Fibroblast of lung (primary cell): Measurements from ENCODE around the gene NXPE3. TPM values are rescaled to one million over a fixed set of nuclear protein-coding genes. Genes with fewer than 3 reads are reported as not detected.
A peak's percentile ranks its signal among the peaks of the same experiment; 100 is the strongest.

Experiments
- DNase-seq, 2 donors: peaks; one replicate each; pipeline versions ENCODE4 v3.0.0 to v3.0.0-alpha.2; 2010; ENCODE audit warnings: low read depth in 2 of 2
- H2AFZ ChIP-seq: 2 replicates; pipeline ENCODE4 v1.5.1; 2012; ENCODE audit warnings: low read length, control low read depth, inconsistent platforms
- H3K27ac ChIP-seq: 2 replicates; pipeline ENCODE4 v1.5.1; 2011; ENCODE audit warnings: low read length, control low read depth; ENCODE audit not compliant: insufficient read depth
- H3K27me3 ChIP-seq: 2 replicates; pipeline ENCODE4 v1.5.1; 2011; ENCODE audit warnings: mild to moderate bottlenecking, low read length; ENCODE audit not compliant: control insufficient read depth, insufficient read depth
- H3K36me3 ChIP-seq: 2 replicates; pipeline ENCODE4 v1.5.1; 2011; ENCODE audit warnings: low read length; ENCODE audit not compliant: control insufficient read depth, insufficient read depth
- H3K4me1 ChIP-seq: 2 replicates; pipeline ENCODE4 v1.5.1; 2011; ENCODE audit warnings: low read length; ENCODE audit not compliant: control insufficient read depth, insufficient read depth; ENCODE audit errors: extremely low read depth
- H3K4me2 ChIP-seq: 2 replicates; pipeline ENCODE4 v1.5.1; 2011; ENCODE audit warnings: low read length, control low read depth; ENCODE audit not compliant: insufficient read depth; ENCODE audit errors: extremely low read depth
- H3K4me3 ChIP-seq, 4 experiments: fragments of 200-600 bp in 1 of 4; sonication (generic) in 1 of 4; replicated peaks in 1 of 4; 2 replicates each; pipeline ENCODE4 v1.5.1; 2011 to 2016; ENCODE audit warnings: low read length in 4 of 4, low read depth in 3 of 4, mild to moderate bottlenecking in 3 of 4, control low read depth in 2 of 4, inconsistent platforms in 1 of 4, mixed read lengths in 1 of 4; ENCODE audit not compliant: insufficient read depth in 1 of 4; ENCODE audit errors: control extremely low read depth in 1 of 4
- H3K79me2 ChIP-seq: 2 replicates; pipeline ENCODE4 v1.5.1; 2012; ENCODE audit warnings: mild to moderate bottlenecking, low read length, inconsistent platforms; ENCODE audit not compliant: control insufficient read depth, insufficient read depth
- H3K9ac ChIP-seq: 2 replicates; pipeline ENCODE4 v1.5.1; 2011; ENCODE audit warnings: mild to moderate bottlenecking, low read length, control low read depth; ENCODE audit not compliant: insufficient read depth
- H3K9me3 ChIP-seq: 2 replicates; pipeline ENCODE4 v1.5.1; 2012; ENCODE audit warnings: low read depth, low read length; ENCODE audit not compliant: control insufficient read depth, insufficient read depth
- H4K20me1 ChIP-seq: 2 replicates; pipeline ENCODE4 v1.5.1; 2011; ENCODE audit warnings: low read length; ENCODE audit not compliant: control insufficient read depth, insufficient read depth; ENCODE audit errors: extremely low read depth
- EZH2 ChIP-seq: IDR thresholded peaks from 2 replicates; pipeline ENCODE4 v1.5.1; 2012; ENCODE audit warnings: low read length, control low read depth, mild to moderate bottlenecking; ENCODE audit errors: missing control alignments
- polyA plus RNA-seq, 2 donors: library from polyadenylated mRNA; depleted of rRNA in 1 of 2; stranded (reverse) in 1 of 2; unstranded in 1 of 2; fragments of >200 nt; gene quantifications; 2 replicates each; pipeline ENCODE4 v1.2.1, GENCODE V29; 2011 to 2012; ENCODE audit warnings: missing spikeins in 1 of 2
- total RNA-seq: library from RNA; depleted of rRNA; stranded (reverse); fragments of >200 nt; gene quantifications from 2 replicates; pipeline ENCODE4 v1.2.1, GENCODE V29; 2014
- TF ChIP-seq, protein P1 (sequence below), 2 donors: IDR thresholded peaks in 1 of 2; conservative IDR thresholded peaks in 1 of 2; 1 replicate in 1 of 2; 2 replicates in 1 of 2; pipeline ENCODE4 v1.5.1; 2011 to 2012; ENCODE audit warnings: low read length in 2 of 2, control low read depth in 1 of 2, inconsistent platforms in 1 of 2, low read depth in 1 of 2, mild to moderate bottlenecking in 1 of 2

NXPE3 gene
- total and polyA plus RNA-seq, 2 donors (not counting 1 experiment from before 2014, with no cell fraction given): 26.9 to 27.9 TPM

GRCh38 chr3:101811875-101812274 lies 32.9 kb downstream of the NXPE3 start:
- no peaks in the 10 kb centered on the region for H3K79me2 ChIP-seq
- no peaks in the 10 kb centered on the region for H3K27me3 ChIP-seq
- TF ChIP-seq, protein P1, sequence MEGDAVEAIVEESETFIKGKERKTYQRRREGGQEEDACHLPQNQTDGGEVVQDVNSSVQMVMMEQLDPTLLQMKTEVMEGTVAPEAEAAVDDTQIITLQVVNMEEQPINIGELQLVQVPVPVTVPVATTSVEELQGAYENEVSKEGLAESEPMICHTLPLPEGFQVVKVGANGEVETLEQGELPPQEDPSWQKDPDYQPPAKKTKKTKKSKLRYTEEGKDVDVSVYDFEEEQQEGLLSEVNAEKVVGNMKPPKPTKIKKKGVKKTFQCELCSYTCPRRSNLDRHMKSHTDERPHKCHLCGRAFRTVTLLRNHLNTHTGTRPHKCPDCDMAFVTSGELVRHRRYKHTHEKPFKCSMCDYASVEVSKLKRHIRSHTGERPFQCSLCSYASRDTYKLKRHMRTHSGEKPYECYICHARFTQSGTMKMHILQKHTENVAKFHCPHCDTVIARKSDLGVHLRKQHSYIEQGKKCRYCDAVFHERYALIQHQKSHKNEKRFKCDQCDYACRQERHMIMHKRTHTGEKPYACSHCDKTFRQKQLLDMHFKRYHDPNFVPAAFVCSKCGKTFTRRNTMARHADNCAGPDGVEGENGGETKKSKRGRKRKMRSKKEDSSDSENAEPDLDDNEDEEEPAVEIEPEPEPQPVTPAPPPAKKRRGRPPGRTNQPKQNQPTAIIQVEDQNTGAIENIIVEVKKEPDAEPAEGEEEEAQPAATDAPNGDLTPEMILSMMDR (conservative IDR thresholded peaks at IDR 0.05 in 1 of 2, IDR thresholded peaks at IDR 0.05 in 1 of 2; ENCODE audit: low read depth in 1 of 2, low read length in 2 of 2): no peak
- no peak for TF ChIP-seq EZH2
- no peak overlapping the region for H3K4me2 ChIP-seq
- H4K20me1 ChIP-seq: no peaks in the 10 kb centered on the region
- no peak overlapping the region for H3K4me3 ChIP-seq
- H3K9ac ChIP-seq: no peak overlapping the region
- H3K27ac ChIP-seq: no peak overlapping the region
- H3K36me3 ChIP-seq: no peaks in the 10 kb centered on the region
- H2AFZ ChIP-seq: no peak overlapping the region
- H3K9me3 ChIP-seq: no peaks in the 10 kb centered on the region
- peaks cover 2% of the 10 kb centered on the region for H3K4me1 ChIP-seq
- DNase-seq: no peak

- Histone ChIP-seq H2AFZ (no peak overlapping the region), H3K4me2 (no peak overlapping the region), H4K20me1 (no peaks in the 10 kb centered on the region), H3K27ac (no peak overlapping the region), H3K27me3 (no peaks in the 10 kb centered on the region), H3K79me2 (no peaks in the 10 kb centered on the region), H3K4me3 (no peak overlapping the region), H3K4me1 (peaks cover 2% of the 10 kb centered on the region), H3K9ac (no peak overlapping the region), H3K36me3 (no peaks in the 10 kb centered on the region), H3K9me3 (no peaks in the 10 kb centered on the region)
- TF ChIP-seq EZH2: no peak
- TF ChIP-seq, protein P1 (conservative IDR thresholded peaks at IDR 0.05 in 1 of 2, IDR thresholded peaks at IDR 0.05 in 1 of 2; ENCODE audit: low read depth in 1 of 2, low read length in 2 of 2): no peak
- no peak for DNase-seq
Observed at GRCh38 chr3:101812895-101813294, 33.9 kb downstream of the NXPE3 start.

DNA sequence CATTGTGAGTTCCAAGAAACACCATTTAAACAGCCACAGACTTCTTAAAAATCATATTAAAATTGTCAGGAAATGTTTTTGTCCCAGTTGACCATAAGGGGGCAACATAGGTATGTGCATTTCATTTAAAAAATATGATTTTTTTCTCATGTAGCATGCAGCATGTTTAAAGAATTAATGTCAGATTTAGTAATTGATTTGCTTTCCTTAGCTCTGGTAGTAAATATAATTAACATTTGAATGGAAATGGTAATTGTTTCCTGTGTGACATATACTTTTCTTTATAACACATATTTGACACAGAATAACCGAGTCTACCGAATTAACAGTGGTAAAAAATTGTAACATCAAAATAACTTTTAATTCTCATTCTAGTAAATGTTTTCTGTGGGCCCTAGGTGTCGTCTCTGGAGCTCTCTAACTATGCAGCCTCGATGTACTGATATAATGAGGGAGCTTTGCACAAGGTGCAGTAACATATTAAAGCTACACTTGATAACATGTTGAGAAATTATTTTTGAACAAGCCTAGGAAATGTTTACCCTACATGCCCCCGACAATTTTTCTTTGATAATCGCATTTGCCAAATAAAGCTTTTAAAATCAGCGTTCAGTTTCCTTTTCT lies 34.9 kb downstream of the NXPE3 start:
- no peak overlapping the region for H3K4me2 ChIP-seq
- H3K9ac ChIP-seq: no peak overlapping the region
- H4K20me1 ChIP-seq: no peaks in the 10 kb centered on the region
- peak in 1 of 2 donors; percentile 67 for DNase-seq
- no peaks in the 10 kb centered on the region for H3K27me3 ChIP-seq
- H3K4me3 ChIP-seq: no peak overlapping the region
- no peak overlapping the region for H3K27ac ChIP-seq
- no peaks in the 10 kb centered on the region for H3K9me3 ChIP-seq
- peaks cover 2% of the 10 kb centered on the region for H3K4me1 ChIP-seq
- no peaks in the 10 kb centered on the region for H3K79me2 ChIP-seq
- no peaks in the 10 kb centered on the region for H3K36me3 ChIP-seq
- no peak overlapping the region for H2AFZ ChIP-seq
- TF ChIP-seq EZH2: no peak
- TF ChIP-seq, protein P1 (conservative IDR thresholded peaks at IDR 0.05 in 1 of 2, IDR thresholded peaks at IDR 0.05 in 1 of 2; ENCODE audit: low read depth in 1 of 2, low read length in 2 of 2): peak in 1 of 2 donors; percentile 44
